HG02885 (cell line): ENCODE measurements around the gene TC2N.
A peak's percentile ranks its signal among the peaks of the same experiment; 100 is the strongest.
"Not testable (repeated sequence)": the region's sequence is repeated elsewhere in the genome, so short reads cannot be mapped to it uniquely, and the experiment has no call there.

Experiments used
- ATAC-seq: cut with Tn5 transposase; IDR thresholded peaks from one replicate; pipeline ENCODE4 v1.9.1; 2021; ENCODE audit warnings: mild to moderate bottlenecking; ENCODE audit not compliant: unreplicated experiment, poor library complexity

The TC2N gene

GRCh38 chr14:91837076-91837475, 30.3 kb downstream of the TC2N start:
- ATAC-seq, result no peak

- ATAC-seq, result peak; percentile 55
These were observed 31.2 kb downstream of the TC2N start for GRCh38 chr14:91835920-91836843.

GRCh38 chr14:91835197-91835919, 32.0 kb downstream of the TC2N start:
- ATAC-seq, result peak; percentile 17

GRCh38 chr14:91834571-91834970, 32.8 kb downstream of the TC2N start:
- ATAC-seq, result no peak

- no peak for ATAC-seq
These were observed 36.0 kb downstream of the TC2N start for GRCh38 chr14:91831337-91831736.

- peak; percentile 79 for ATAC-seq
These were observed 36.6 kb downstream of the TC2N start for GRCh38 chr14:91830777-91831176.

- no peak for ATAC-seq
These were observed 37.8 kb downstream of the TC2N start for GRCh38 chr14:91829511-91829910.

GRCh38 chr14:91827746-91828145, 39.6 kb downstream of the TC2N start:
- ATAC-seq, result no peak

- peak; percentile 72 for ATAC-seq
These were observed 49.6 kb downstream of the TC2N start for GRCh38 chr14:91817566-91818325.

- ATAC-seq, result no peak
These were observed 53.0 kb downstream of the TC2N start for GRCh38 chr14:91814317-91814716.

- ATAC-seq, result no peak
These were observed 56.6 kb downstream of the TC2N start for GRCh38 chr14:91810699-91811098.

GRCh38 chr14:91806716-91807115, 60.6 kb downstream of the TC2N start:
- no peak for ATAC-seq

- ATAC-seq, result not testable (repeated sequence)
These were observed 61.2 kb downstream of the TC2N start for GRCh38 chr14:91806094-91806493.

GRCh38 chr14:91805659-91806058, 61.7 kb downstream of the TC2N start:
- no peak for ATAC-seq

- ATAC-seq, result no peak
These were observed 66.0 kb downstream of the TC2N start for GRCh38 chr14:91801358-91801757.

GRCh38 chr14:91796617-91797347, 70.6 kb downstream of the TC2N start:
- ATAC-seq, result no peak

GRCh38 chr14:91793704-91794103, 73.6 kb downstream of the TC2N start:
- ATAC-seq, result no peak

GRCh38 chr14:91786188-91786587, 81.1 kb downstream of the TC2N start:
- no peak for ATAC-seq

GRCh38 chr14:91780452-91780851, 86.9 kb downstream of the TC2N start:
- ATAC-seq, result no peak

GRCh38 chr14:91778217-91778616, 89.1 kb downstream of the TC2N start:
- no peak for ATAC-seq
